Measurements from ENCODE around the gene B3GAT2. TPM values are rescaled to one million over a fixed set of nuclear protein-coding genes. Genes with fewer than 3 reads are reported as not detected.

B3GAT2 gene
- total RNA-seq, 1 donor from 2014 or later, result 0.08 TPM

- DNase-seq (ENCODE audit: low spot score), result no peak
- no peaks in the 10 kb centered on the region for H3K9me3 Mint-ChIP-seq (ENCODE audit: unreplicated experiment)
- H3K27me3 Mint-ChIP-seq (ENCODE audit: unreplicated experiment), result no peaks in the 10 kb centered on the region
- H3K4me1 Mint-ChIP-seq (ENCODE audit: unreplicated experiment), result no peaks in the 10 kb centered on the region
- TF ChIP-seq CTCF (IDR thresholded peaks at IDR 0.05; ENCODE audit: unreplicated experiment), result no peak
- H3K36me3 Mint-ChIP-seq (ENCODE audit: low read depth, unreplicated experiment), result peaks cover 3% of the 10 kb centered on the region
- no peak overlapping the region for H3K4me3 Mint-ChIP-seq (ENCODE audit: unreplicated experiment)
- no peak overlapping the region for H3K27ac Mint-ChIP-seq (ENCODE audit: unreplicated experiment)
These were observed 82.5 kb downstream of the B3GAT2 start for GRCh38 chr6:70874181-70874913.

- Mint-ChIP-seq H3K4me1 (ENCODE audit: unreplicated experiment) (no peaks in the 10 kb centered on the region), H3K27ac (ENCODE audit: unreplicated experiment) (no peak overlapping the region), H3K27me3 (ENCODE audit: unreplicated experiment) (no peaks in the 10 kb centered on the region), H3K9me3 (ENCODE audit: unreplicated experiment) (no peaks in the 10 kb centered on the region), H3K4me3 (ENCODE audit: unreplicated experiment) (no peak overlapping the region), H3K36me3 (ENCODE audit: low read depth, unreplicated experiment) (peaks cover 3% of the 10 kb centered on the region)
- TF ChIP-seq CTCF (IDR thresholded peaks at IDR 0.05; ENCODE audit: unreplicated experiment), result no peak
- no peak for DNase-seq (ENCODE audit: low spot score)
These were observed 84.4 kb downstream of the B3GAT2 start for GRCh38 chr6:70872469-70872868.

GRCh38 chr6:70864401-70864800 is 92.5 kb downstream of the B3GAT2 start:
- Mint-ChIP-seq H3K36me3 (ENCODE audit: low read depth, unreplicated experiment) (peaks cover 5% of the 10 kb centered on the region), H3K4me1 (ENCODE audit: unreplicated experiment) (peaks cover 9% of the 10 kb centered on the region), H3K9me3 (ENCODE audit: unreplicated experiment) (no peaks in the 10 kb centered on the region), H3K4me3 (ENCODE audit: unreplicated experiment) (no peak overlapping the region), H3K27me3 (ENCODE audit: unreplicated experiment) (no peaks in the 10 kb centered on the region), H3K27ac (ENCODE audit: unreplicated experiment) (peak overlapping the region; percentile 36)
- TF ChIP-seq CTCF (IDR thresholded peaks at IDR 0.05; ENCODE audit: unreplicated experiment), result no peak
- no peak for DNase-seq (ENCODE audit: low spot score)

- no peak for TF ChIP-seq CTCF (IDR thresholded peaks at IDR 0.05; ENCODE audit: unreplicated experiment)
- H3K27ac Mint-ChIP-seq (ENCODE audit: unreplicated experiment), result no peak overlapping the region
- H3K27me3 Mint-ChIP-seq (ENCODE audit: unreplicated experiment), result no peaks in the 10 kb centered on the region
- no peak for DNase-seq (ENCODE audit: low spot score)
- peaks cover 5% of the 10 kb centered on the region for H3K36me3 Mint-ChIP-seq (ENCODE audit: low read depth, unreplicated experiment)
- H3K9me3 Mint-ChIP-seq (ENCODE audit: unreplicated experiment), result no peaks in the 10 kb centered on the region
- no peak overlapping the region for H3K4me3 Mint-ChIP-seq (ENCODE audit: unreplicated experiment)
- peaks cover 9% of the 10 kb centered on the region for H3K4me1 Mint-ChIP-seq (ENCODE audit: unreplicated experiment)
These were observed 93.5 kb downstream of the B3GAT2 start for GRCh38 chr6:70863343-70863742.

GRCh38 chr6:70860920-70861319 is 95.9 kb downstream of the B3GAT2 start:
- no peak for TF ChIP-seq CTCF (IDR thresholded peaks at IDR 0.05; ENCODE audit: unreplicated experiment)
- DNase-seq (ENCODE audit: low spot score), result no peak
- Mint-ChIP-seq H3K4me1 (ENCODE audit: unreplicated experiment) (peaks cover 9% of the 10 kb centered on the region), H3K9me3 (ENCODE audit: unreplicated experiment) (no peaks in the 10 kb centered on the region), H3K27ac (ENCODE audit: unreplicated experiment) (no peak overlapping the region), H3K36me3 (ENCODE audit: low read depth, unreplicated experiment) (peaks cover 5% of the 10 kb centered on the region), H3K27me3 (ENCODE audit: unreplicated experiment) (no peaks in the 10 kb centered on the region), H3K4me3 (ENCODE audit: unreplicated experiment) (no peak overlapping the region)
